NCI-H187 (cell line): ENCODE measurements around the gene NUDT1.

Experiments used
- DNase-seq, 2 experiments: peaks; one replicate each; lab custom pipeline; 2025; lab: John Stamatoyannopoulos, UW

Gene NUDT1

DNA sequence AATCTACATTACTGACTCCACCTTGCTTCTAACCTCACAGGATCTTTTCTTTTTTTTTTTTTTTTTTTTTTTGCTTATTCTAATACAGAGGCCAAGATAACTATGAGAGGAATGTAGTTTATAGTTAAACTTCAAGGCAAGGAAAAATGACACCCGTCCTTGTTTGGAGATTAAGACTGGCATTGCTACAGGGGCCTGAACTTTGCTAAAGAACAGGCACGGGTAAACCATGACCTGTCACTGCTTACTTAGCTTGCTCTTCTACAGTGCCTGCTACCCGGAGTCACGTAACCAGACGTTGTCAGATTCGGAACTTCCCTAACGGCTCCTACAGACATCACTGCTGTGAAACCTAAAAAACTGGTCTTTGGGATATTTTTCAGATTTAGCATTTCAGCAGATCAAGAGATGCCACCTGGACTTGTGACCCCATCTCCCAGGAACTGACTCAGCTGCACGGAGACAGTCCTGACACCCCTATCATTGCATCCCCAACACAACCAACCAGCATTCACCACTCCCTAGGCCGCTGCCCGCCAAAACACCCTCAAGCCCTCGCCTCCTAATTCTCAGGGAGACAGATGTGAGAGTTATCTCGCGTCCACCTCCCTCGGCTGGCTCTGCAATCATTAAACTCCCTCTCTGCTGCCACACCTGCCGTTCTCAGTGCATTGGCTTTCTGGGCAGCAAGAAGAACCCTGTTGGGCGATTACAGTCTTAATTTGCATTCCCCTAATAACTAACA lies 36.8 kb upstream of the NUDT1 start:
- no peak for DNase-seq

DNA sequence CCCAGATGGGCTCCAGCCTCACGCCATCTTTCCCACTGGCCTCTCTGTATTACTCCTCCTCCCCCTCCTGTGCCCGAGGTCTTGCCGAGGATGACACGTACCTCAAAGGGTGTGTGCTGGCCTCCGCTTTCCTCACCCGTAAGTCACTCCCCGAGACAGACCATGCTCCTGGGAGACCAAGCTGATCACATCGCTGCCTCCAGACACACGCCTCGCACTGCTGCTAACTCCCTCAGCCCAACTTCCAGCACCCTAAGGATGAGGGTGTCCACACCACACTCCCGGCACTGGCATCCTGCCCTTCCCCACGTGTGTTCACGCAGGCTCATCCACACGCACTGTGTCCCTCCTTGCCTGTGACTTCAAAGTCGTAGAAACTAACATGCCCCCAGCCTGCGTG lies 33.3 kb upstream of the NUDT1 start:
- no peak for DNase-seq

DNA sequence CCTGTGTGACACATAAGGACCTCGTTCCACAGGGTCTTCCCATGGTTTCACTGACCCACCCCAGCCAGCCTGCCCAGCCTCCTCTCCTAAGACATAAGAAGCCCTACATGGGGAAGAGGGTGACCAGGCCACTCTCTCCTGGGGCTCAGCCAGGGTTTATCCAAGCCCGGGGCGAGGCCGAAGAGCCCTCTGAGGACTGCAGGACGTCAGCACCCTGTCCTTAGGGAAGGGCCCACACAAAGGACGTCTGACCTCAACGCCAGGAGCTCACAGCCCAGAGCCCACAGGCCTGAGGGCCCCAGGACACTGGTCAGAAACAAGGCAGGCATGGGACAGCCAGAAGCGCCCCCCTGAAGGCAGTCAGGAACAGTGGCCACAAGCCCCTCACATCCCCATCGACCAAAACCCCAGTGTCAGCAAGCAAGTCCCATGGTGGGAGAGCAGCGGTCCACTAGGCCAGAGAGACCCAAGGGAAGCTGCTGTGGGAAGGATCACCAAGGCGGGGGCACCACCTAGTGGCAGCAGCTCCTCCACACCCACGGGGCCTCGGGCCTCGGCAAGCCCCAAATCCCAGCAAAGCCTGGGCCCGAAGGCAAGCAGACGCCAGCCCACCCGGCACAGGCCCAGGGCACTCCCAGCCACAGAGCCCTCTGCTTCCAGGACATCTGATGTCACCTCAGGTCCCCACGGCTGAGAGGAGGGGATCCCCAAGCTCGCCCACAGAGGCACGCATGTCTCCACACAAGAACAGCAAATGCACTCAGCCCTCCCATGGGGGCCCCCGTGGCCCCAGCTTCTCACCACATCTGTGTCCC lies 32.7 kb upstream of the NUDT1 start:
- DNase-seq = no peak

DNA sequence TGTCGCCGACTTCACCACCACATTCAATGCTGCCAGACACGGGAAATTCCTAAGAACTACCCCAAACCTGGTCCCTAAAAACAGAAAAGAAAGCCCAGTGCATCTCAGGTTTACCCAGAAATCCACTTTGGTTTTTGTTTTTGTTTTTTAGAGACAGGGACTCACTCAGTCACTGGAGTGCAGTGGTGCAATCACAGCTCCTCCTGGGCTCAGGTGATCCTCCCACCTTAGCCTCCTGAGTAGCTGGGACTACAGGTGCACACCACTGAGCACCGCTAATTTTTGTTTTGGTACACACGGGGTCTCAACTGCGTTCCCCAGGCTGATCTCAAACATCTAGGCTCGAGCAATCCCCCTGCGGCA lies 32.1 kb upstream of the NUDT1 start:
- DNase-seq = no peak

DNA sequence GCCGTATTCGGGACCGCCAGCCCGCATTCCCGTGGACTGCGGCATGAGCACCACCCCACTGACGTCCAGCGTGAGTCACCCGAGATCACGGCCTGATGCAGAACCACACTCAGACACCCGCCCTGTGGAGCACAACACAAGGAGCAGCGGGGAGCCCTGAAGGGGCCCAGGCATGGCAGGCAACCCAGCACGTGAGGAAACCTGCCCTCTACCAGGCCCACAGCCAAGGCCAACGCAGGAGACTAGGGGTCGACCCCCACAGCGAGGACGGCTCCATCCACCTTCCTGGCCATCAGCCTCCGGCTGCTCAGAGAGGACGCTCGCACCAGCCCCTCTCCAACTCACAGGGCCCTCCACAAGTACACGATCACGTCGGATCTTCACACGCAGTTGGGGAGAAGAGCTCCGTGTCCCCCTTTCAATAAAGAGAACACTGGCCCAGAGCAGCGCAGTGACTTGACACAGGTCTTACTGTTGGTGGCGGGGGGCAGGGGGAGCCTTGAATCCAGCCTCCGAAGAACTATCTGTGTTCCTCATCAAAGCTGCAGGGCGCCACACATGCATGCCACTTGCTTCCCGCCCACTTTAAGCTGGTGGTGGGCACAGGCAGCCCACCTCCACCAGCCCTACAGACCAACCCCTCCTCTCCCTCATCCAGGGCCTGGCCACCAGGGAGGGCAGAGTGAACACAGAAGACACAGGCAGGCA lies 31.3 kb upstream of the NUDT1 start:
- DNase-seq = no peak

DNA sequence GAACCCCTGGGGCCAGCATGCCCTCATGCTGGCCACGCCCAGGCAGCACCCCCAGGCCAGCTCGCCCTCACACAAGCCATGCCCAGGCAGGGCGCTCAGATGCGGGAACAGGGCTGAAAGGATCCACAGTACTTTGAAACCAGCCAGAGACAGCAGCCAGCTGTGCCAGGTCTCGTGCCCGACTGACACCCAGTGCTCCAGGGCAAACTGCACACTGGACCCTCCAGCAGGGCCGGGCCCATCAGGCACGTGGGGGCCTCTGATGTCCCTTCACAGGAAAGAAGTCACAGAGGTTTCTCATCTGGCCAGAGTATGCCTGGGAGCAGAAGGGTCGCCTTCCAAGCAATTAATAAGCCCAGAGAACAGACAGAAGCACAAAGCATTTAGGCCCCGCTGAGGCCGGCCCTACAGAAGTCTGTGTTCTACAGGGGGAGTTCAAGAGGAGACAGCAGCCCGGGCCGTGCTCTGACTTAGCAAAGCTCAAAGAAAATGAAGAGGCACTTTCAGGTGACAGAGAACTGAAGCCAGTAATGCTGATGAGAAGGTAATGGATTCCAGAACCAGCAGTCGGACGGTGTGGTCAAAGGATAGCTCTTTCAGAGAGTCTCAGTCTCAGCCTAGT lies 30.7 kb upstream of the NUDT1 start:
- no peak for DNase-seq

DNA sequence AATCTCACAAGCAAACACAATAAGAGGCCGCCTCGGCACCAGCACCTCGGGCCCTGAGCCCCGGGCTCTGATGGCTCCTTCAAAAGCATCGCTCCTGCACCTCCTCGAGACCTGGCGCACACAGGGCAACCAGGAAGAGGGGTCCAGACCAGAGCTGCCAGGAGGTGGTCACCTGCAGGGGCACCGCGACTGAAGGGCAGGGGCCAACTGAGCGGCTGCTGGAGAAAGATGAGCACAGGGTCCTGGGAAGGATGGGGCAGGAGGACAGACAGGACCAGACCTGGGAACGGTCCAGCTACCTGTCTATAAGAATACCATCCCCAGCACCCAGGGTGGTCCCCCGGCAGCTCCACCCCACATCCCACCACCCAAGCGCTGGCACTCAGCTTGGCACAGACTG lies 30.1 kb upstream of the NUDT1 start:
- no peak for DNase-seq

DNA sequence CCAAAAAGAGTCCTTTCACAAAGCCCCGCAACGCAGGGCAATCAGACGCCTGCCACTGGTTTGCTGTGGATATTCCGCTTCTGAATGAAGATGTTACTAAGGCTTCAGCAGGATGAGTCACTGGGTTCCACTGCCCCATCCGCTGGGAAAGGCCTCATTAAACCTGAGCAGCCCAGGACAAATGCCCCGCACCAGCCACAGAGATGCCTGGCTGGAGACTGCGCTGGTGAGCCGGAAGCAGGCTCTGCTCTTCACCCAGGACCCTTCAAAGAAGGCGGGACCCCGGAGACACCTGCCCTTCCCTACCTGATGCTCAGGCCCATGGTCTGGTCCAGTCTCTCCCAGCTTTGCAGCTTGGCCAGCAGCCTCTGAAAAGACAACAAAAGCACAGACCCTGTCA lies 29.1 kb upstream of the NUDT1 start:
- no peak for DNase-seq

DNA sequence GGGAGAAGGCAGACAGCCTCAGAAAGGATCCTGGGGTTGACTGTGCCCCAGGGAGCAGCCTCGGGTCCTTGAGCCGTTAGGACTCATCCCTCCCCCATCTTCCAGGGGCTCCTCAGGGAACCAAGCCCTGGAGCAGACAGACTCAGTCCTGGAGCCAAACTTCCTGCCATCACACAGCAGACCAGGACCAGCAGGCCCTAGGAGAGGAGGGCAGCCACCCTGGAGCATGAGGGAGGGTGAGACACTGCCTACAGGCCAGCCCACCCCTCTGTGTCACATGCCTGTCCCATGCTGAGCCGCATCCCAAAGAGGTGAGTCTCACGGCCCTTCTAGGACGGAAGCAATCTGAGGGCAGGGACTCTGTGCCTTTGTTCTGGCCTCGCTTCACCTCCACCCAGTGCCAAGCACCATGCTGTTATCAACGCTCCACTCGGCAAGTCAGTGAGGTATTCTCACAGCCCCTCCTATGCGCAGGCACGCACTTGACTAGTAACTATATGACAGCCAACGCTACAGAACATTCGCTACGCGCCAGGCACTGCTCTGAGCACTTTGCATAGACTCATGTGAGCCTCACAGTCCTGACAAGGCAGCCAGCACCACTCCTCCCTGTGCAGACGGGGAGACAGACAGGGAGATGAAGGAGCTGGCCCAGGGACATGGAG lies 28.3 kb upstream of the NUDT1 start:
- DNase-seq = no peak

DNA sequence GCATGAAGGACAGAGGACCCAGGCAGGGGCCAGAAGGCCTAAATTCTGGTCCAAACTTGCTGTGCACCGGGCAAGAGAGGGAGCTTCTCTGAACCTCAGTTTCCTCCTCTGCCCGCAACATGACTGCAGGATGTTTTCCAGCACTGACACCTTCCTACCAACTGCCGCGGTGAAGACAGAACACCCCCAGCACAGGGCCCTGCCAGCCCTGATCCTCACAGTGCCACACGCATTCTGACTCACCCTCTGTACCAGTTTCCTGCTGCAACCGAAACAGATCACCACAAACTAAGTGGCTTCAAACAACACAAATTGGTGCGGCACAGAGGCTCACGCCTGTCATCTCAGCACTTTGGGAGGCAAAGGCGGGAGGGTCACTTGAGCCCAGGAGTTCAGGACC lies 27.4 kb upstream of the NUDT1 start:
- DNase-seq = no peak

DNA sequence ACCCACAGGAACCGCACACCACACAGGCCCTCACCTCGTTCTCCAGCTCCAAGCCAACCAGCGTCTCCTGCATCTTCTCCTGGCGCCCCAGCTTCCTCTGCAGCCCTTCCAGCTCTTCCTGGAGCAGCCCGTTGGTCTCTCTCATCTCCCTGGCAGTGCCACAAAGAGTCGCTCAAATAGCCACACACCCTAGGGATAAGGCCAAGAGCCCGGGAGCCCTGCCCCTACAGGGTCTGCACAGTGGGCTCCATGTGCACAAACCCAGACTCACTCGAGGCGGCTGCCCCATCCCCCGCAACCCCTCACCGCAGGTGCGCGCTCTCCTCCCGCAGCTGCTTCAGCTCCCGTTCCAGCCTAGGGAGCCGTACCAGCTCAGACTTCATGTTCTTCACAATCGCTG lies 26.2 kb upstream of the NUDT1 start:
- DNase-seq = no peak

DNA sequence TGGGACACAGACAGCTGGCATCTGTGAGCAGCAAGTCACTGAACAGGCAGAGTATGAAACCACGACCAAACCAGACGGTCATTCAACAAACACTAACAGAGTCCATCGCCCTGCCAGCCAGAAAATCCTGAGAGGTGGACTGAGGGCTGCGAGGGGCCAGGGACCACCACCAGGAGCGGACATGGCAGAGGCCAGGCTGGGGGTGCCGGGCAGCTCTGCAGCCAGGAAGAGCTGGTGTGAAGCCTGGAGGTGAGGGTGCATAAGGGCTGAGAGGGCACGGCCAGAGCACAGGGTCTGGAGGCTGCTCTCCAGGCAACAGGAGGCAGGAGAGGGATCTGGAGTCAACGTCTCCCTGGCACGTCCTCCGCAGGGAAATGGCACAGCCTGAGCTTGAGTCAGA lies 24.8 kb upstream of the NUDT1 start:
- DNase-seq = no peak

DNA sequence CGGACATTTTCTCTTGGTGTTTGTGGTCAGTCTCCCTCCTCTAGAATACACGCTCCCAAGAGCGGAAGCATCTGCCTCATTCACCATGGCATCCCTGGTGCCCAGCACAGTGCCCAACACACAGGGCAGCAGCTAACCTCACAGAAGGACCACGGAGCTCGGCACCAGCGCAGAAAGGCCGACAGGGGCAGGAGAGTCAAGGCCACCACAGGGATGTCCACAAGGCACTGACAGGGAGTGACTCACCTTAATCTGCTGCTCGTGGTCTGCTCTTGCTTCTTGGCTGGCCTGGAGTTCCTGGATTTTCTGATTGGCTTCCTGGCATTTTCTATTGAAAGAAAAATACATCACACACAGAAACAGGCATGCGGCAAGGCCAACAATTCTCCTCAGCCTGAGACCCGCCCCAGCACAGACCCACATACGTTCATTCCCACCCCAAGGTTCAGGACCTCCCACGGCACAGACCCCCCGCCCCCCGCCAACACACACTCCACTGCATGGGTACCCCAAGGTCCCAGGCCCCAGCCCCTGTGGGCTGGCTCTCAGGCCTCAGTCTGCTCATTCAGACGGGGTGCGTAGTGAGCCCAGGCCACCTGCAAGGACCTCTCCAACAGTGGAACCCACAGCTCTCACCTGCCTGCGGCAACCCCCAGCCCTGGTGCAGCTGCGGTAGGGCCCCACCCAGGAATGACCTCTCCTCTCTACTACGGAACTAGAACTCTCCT lies 24.1 kb upstream of the NUDT1 start:
- no peak for DNase-seq

DNA sequence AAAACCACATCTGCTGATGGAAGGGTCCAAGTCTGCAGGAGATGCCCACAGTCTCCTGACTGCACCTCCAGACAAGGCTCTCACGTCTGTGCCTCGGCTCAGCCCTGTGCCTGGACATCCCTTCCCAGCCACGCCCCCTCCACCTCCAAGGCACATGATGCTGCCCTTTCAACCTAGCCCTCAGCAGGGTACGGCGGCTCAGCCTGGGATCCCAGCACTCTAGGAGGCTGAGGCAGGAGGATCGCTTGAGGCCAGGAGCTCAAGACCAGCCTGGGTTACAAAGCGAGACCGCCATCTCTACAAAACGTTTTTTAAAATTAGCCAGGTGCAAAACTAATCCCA lies 23.6 kb upstream of the NUDT1 start:
- DNase-seq = no peak

DNA sequence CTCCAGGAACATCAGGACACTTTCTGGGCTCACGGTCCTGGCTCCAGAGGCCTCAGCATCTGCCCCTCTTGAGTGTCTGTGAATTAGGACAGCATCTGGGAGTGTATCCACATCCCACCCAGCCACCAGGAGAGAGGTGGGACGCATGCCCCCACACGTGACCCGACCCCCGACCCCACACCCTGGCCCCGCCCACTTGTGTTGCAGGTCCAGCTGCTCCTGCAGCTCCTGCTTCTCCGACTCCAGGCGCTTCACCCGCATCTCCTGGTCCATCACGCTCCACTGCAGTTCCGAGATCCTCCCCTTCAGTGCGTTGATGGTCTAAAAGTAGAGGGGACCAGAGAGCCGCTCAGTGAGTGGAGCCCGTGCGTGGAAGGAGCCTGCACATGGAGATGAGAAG lies 22.9 kb upstream of the NUDT1 start:
- DNase-seq = no peak

DNA sequence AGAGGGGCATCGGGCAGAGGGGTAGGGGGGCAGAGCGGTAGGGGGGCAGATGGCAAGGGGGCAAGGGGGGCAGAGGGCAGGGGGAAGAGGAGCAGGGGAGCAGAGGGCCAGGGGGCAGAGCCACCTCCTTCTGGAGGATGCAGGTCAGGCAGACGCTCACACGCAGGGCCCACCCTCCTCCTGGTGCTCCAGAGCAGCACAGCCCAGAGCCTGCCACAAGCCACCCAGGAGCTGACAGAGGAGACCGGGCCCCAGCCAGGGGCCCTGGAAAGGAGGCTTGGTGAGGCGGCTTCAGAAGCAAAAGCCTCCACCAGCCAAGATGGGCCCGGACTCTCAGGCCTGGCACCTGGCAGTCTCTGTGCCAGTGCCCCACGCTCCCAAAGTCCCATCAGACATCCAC lies 22.4 kb upstream of the NUDT1 start:
- no peak for DNase-seq

DNA sequence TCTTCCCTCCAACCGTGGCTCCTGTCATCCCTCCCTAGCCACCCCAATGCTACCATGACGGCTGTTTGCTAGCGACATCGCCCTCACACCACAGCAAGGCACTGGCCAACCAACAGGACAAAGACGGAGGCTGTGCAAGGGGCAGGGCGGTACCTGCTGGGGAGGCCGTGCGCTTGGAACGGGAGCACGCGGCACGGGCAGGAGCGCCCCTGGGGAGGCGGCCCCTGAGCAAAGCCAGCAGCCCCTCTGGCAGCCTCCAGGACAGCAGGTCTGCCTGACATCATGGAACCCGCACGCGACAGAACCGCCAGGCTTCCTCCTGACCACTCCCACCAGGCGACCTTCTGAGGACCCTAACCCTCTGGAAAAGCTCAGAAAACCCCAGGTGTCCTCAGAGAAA lies 22.0 kb upstream of the NUDT1 start:
- no peak for DNase-seq

DNA sequence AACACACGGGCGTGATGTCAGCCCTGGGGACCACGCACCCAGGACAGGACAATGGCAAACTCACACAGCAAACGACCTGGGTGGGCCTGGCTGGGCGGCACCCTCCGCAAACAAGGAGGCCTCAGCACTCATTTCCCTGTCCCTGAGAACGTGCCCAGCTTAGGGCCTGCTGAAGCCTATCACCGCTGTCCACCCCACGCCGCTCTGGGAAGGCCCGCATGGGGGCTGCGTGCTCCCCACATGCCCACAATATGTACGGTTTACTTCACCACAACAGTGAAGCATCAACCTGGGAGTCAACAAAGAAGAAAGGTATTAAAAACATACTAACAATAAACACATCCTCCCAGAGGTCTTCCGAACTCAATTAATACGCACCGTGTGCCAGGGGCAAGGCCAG lies 21.5 kb upstream of the NUDT1 start:
- no peak for DNase-seq

DNA sequence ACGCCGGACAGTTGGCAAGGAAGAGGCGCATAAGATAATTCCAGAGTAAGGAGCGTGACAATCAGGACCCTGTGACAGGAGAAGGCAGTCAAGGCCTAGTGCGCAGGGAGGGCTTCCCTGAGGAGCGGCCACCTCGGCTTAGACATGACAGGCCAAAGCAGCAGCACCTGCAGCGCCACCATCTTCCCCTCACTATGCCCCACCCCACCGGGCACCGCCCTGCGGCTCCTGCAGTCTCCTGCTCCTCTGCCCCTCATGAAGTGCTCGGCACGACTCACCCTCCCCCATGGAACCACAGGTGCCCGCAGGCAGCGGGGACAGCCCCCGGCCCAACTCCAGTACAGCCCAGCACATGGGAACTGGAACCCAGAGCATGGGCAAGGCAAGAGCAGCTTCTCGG lies 21.1 kb upstream of the NUDT1 start:
- no peak for DNase-seq

DNA sequence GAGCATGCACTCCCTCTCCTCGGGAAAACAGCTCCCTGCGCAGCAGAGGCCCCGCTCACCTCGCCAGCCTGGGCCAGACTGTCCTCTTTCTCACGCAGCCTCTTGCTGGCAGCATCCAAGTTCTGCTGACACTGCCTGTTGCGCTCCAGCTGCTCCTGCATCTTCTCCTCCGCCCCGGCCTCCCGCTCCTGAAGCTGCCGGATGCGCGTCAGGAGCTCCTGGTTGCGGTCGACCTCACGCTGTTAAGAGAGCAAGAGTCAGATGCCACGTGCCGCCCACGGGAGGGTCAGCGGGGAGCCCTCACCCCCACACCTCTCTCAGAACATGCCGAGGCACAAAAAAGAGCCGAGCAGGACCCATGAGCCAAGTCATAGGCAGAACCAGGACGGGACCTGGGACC lies 19.5 kb upstream of the NUDT1 start:
- no peak for DNase-seq

DNA sequence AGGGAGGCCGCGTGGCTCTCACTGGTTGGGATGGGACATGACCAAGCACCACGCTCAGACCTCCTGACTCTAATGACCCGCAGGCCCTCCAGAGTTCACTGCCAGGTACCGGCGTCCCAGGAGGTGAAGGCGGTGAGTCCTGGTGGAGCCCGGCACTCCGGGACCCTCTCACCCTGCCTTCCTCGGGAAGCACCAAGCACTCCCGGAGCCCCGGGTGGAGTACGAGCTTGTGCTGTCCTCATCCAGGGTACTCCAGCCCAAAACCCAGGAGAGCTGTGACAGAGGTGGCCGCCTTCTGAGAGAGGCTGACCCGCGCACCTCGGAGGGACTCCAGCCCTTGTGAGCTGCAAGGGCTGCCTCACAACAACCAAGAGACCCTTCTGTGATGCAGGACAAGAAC lies 18.7 kb upstream of the NUDT1 start:
- DNase-seq = no peak

DNA sequence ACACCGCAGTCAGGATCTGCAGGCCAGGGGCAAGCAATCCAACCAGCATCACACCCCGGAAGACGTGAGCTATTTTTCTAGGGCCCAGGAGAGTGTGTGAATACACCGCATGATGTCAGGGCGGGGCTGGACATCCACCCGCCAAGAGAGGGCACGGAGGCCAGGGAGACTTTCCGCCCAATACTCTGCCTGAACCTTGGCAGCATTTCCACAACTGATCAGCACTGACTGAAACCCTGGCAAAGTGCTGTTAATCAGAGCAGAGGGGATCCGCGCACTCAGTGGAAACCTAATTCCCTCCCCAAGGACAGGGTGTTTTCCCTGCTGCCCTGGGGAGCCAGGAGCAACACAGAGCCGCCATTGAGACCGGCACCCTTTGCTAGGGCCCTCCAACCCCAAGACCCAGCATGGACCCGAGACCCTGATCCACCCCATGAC lies 17.5 kb upstream of the NUDT1 start:
- DNase-seq = no peak
